Keratinocyte (primary cell): ENCODE data around the gene RARA. TPM values are rescaled to one million over a fixed set of nuclear protein-coding genes. Genes with fewer than 3 reads are reported as not detected.

Experiments used
- DNase-seq: peaks from one replicate; pipeline ENCODE4 v3.0.0-alpha.2; 2011; ENCODE audit warnings: low read depth, missing footprints, low spot score
- FAIRE-seq: peaks from 2 replicates; lab custom pipeline; 2011; peaks lifted over from hg19 to GRCh38; lab: Jason Lieb, UNC
- H2AFZ ChIP-seq: 2 replicates; pipeline ENCODE4 v1.6.0; 2012; ENCODE audit warnings: low read length, control low read depth, inconsistent platforms; ENCODE audit not compliant: control insufficient read depth
- H3K27ac ChIP-seq: 2 replicates; pipeline ENCODE4 v1.5.1; 2011; ENCODE audit warnings: low read length; ENCODE audit not compliant: control insufficient read depth, insufficient read depth
- H3K27me3 ChIP-seq: 3 replicates; pipeline ENCODE4 v1.6.0; 2011; ENCODE audit warnings: low read length; ENCODE audit not compliant: control insufficient read depth, insufficient read depth; ENCODE audit errors: extremely low read depth
- H3K36me3 ChIP-seq, 2 experiments: 2 replicates in 1 of 2; 3 replicates in 1 of 2; pipeline ENCODE4 v1.5.1; 2011; ENCODE audit warnings: low read length in 2 of 2, mild to moderate bottlenecking in 1 of 2; ENCODE audit not compliant: control insufficient read depth in 2 of 2, insufficient read depth in 2 of 2; ENCODE audit errors: extremely low read depth in 1 of 2
- H3K4me1 ChIP-seq: 3 replicates; pipeline ENCODE4 v1.5.1; 2011; ENCODE audit warnings: low read length; ENCODE audit not compliant: control insufficient read depth, insufficient read depth; ENCODE audit errors: extremely low read depth
- H3K4me2 ChIP-seq: 3 replicates; pipeline ENCODE4 v1.6.0; 2011; ENCODE audit warnings: low read depth, low read length; ENCODE audit not compliant: control insufficient read depth, insufficient read depth; ENCODE audit errors: extremely low read depth
- H3K4me3 ChIP-seq, 3 experiments: fragments of 200-600 bp in 1 of 3; sonication (generic) in 1 of 3; 2 replicates in 2 of 3; 3 replicates in 1 of 3; pipeline ENCODE4 v1.5.1; 2011 to 2016; ENCODE audit warnings: low read length in 3 of 3, mild to moderate bottlenecking in 3 of 3, control low read depth in 2 of 3, inconsistent platforms in 1 of 3, low read depth in 1 of 3, mixed read lengths in 1 of 3, mixed run types in 1 of 3, moderate library complexity in 1 of 3; ENCODE audit not compliant: control insufficient read depth in 2 of 3, insufficient read depth in 2 of 3; ENCODE audit errors: extremely low read depth in 1 of 3
- H3K79me2 ChIP-seq: 2 replicates; pipeline ENCODE4 v1.6.0; 2012; ENCODE audit warnings: low read length; ENCODE audit not compliant: control insufficient read depth, insufficient read depth
- H3K9ac ChIP-seq: 3 replicates; pipeline ENCODE4 v1.6.0; 2011; ENCODE audit warnings: low read length; ENCODE audit not compliant: control insufficient read depth, insufficient read depth; ENCODE audit errors: extremely low read depth
- H3K9me1 ChIP-seq: 3 replicates; pipeline ENCODE4 v1.6.0; 2011; ENCODE audit warnings: low read length; ENCODE audit not compliant: control insufficient read depth, insufficient read depth; ENCODE audit errors: extremely low read depth
- H3K9me3 ChIP-seq: 2 replicates; pipeline ENCODE4 v1.5.1; 2012; ENCODE audit warnings: low read depth, low read length; ENCODE audit not compliant: control insufficient read depth
- H4K20me1 ChIP-seq: 3 replicates; pipeline ENCODE4 v1.6.0; 2011; ENCODE audit warnings: low read length; ENCODE audit not compliant: control insufficient read depth, insufficient read depth; ENCODE audit errors: extremely low read depth
- CTCF ChIP-seq, 3 experiments: IDR thresholded peaks in 1 of 3; conservative IDR thresholded peaks in 1 of 3; optimal IDR thresholded peaks in 1 of 3; 2 replicates in 2 of 3; 3 replicates in 1 of 3; pipeline versions ENCODE3 to v1.5.1; 2011; ENCODE audit warnings: low read length in 3 of 3, mild to moderate bottlenecking in 3 of 3, moderate library complexity in 2 of 3, control low read depth in 1 of 3, inconsistent platforms in 1 of 3; ENCODE audit not compliant: insufficient read depth in 2 of 3; ENCODE audit errors: extremely low read depth in 1 of 3
- EZH2 ChIP-seq: IDR thresholded peaks from one replicate; pipeline ENCODE4 v1.6.1; 2012; ENCODE audit warnings: inconsistent platforms, mild to moderate bottlenecking, low read length, moderate library complexity
- dilution Hi-C: fragments of 300-500 bp; cut with MboI; formaldehyde crosslinking; loops from one replicate; pipeline ENCODE4 v1.7.0; 2020; ENCODE audit warnings: low sequenced_read_pairs; ENCODE audit not compliant: extremely low pct_ligation_motif_present
- polyA minus RNA-seq, 3 experiments: library from RNA; depleted of rRNA, polyadenylated mRNA; stranded (reverse); fragments of >200 nt; gene quantifications; 1 replicate in 1 of 3; 2 replicates in 1 of 3; 3 replicates in 1 of 3; pipeline ENCODE4 v1.2.3, GENCODE V29; 2011
- polyA plus RNA-seq, 5 experiments: library from polyadenylated mRNA; depleted of rRNA in 3 of 5; stranded (reverse) in 3 of 5; stranded (forward) in 1 of 5; unstranded in 1 of 5; fragments of >200 nt; gene quantifications; 1 replicate in 1 of 5; 2 replicates in 3 of 5; 3 replicates in 1 of 5; pipeline versions ENCODE4 v1.2.1 to v1.2.3, GENCODE V29; 2011 to 2012; ENCODE audit warnings: missing spikeins in 2 of 5, low read depth in 1 of 5, low replicate concordance in 1 of 5

Gene RARA
- polyA plus RNA-seq (1.7 to 6.0 TPM (median 3.8 TPM) in 3 replicates), polyA minus RNA-seq (4.5 to 20.8 TPM (median 7.1 TPM) in 3 replicates)
- polyA plus RNA-seq (2011; ENCODE audit: low read depth) = 23.1 TPM
- polyA plus RNA-seq (2011; cell fraction: cytosol; rRNA removed) = 3.5 and 6.0 TPM in 2 replicates
- 6.0 and 12.0 TPM in 2 replicates for polyA plus RNA-seq (2011; cell fraction: nucleus; rRNA removed)
- 9.2 and 21.5 TPM in 2 replicates for polyA plus RNA-seq (2012; ENCODE audit: low replicate concordance)
- polyA minus RNA-seq (2011; cell fraction: cytosol; rRNA and poly(A)+ RNA removed) = 11.9 TPM
- polyA minus RNA-seq (2011; cell fraction: nucleus; rRNA and poly(A)+ RNA removed) = 5.9 and 7.8 TPM in 2 replicates

- peaks cover 0 to 2% of the 10 kb centered on the region in 2 experiments for H3K36me3 ChIP-seq
- FAIRE-seq (no peak), DNase-seq (no peak)
- peak within 1 kb of the TSS; percentile 34 to 70 (median 70) for H3K4me3 ChIP-seq
- no peaks in the 10 kb centered on the region for H4K20me1 ChIP-seq
- no peaks in the 10 kb centered on the region for H3K9me3 ChIP-seq
- peaks cover 75% of the 10 kb centered on the region for H3K4me1 ChIP-seq
- H3K9me1 ChIP-seq = no peaks in the 10 kb centered on the region
- H3K4me2 ChIP-seq = peak within 1 kb of the TSS; percentile 79
- H3K9ac ChIP-seq = peak within 1 kb of the TSS; percentile 57
- H3K79me2 ChIP-seq = no peaks in the 10 kb centered on the region
- peak within 1 kb of the TSS; percentile 76 for H2AFZ ChIP-seq
- TF ChIP-seq CTCF (optimal IDR thresholded peaks at IDR 0.05 in 1 of 3, IDR thresholded peaks at IDR 0.05 in 1 of 3, conservative IDR thresholded peaks at IDR 0.05 in 1 of 3; ENCODE audit: extremely low read depth in 1 of 3, insufficient read depth in 2 of 3, low read length in 3 of 3) (no peak), EZH2 (no peak)
- H3K27ac ChIP-seq = no peak within 1 kb of the TSS
- H3K27me3 ChIP-seq = no peaks in the 10 kb centered on the region
- dilution Hi-C loops = no loop called here
Observed at GRCh38 chr17:40309031-40309948, at the start of gene RARA. TSS of gene RARA (plus strand) at chr17:40309180. CDS start at chr17:40331219, 22,039 bp downstream.

- H3K9ac ChIP-seq = no peak overlapping the region
- H3K4me3 ChIP-seq = no peak overlapping the region
- TF ChIP-seq CTCF (optimal IDR thresholded peaks at IDR 0.05 in 1 of 3, IDR thresholded peaks at IDR 0.05 in 1 of 3, conservative IDR thresholded peaks at IDR 0.05 in 1 of 3; ENCODE audit: extremely low read depth in 1 of 3, insufficient read depth in 2 of 3, low read length in 3 of 3) (no peak), EZH2 (no peak)
- H3K9me1 ChIP-seq = no peaks in the 10 kb centered on the region
- no peaks in the 10 kb centered on the region for H4K20me1 ChIP-seq
- H3K36me3 ChIP-seq = peaks cover 25 to 26% of the 10 kb centered on the region in 2 experiments
- H3K27ac ChIP-seq = no peak overlapping the region
- H3K79me2 ChIP-seq = peaks cover 6% of the 10 kb centered on the region
- H3K4me2 ChIP-seq = no peak overlapping the region
- H3K4me1 ChIP-seq = no peaks in the 10 kb centered on the region
- no peak for DNase-seq
- no peaks in the 10 kb centered on the region for H3K9me3 ChIP-seq
- H3K27me3 ChIP-seq = no peaks in the 10 kb centered on the region
- FAIRE-seq = no peak
- no peak overlapping the region for H2AFZ ChIP-seq
- dilution Hi-C loops = no loop called here
Observed at GRCh38 chr17:40259505-40259904, 49.5 kb upstream of the RARA start.
